Nephron (organoid): ENCODE measurements around the gene CREB3L2.
"Not testable (repeated sequence)": the region's sequence is repeated elsewhere in the genome, so short reads cannot be mapped to it uniquely, and the experiment has no call there.

Experiments
- H3K27ac Mint-ChIP-seq, 3 experiments: 2 replicates each; pipeline ENCODE4 v1.8.0; 2020; ENCODE audit warnings: mixed read lengths in 3 of 3, mild to moderate bottlenecking in 2 of 3, moderate library complexity in 1 of 3
- H3K27me3 Mint-ChIP-seq: 2 replicates; pipeline ENCODE4 v1.8.0; 2021; ENCODE audit warnings: low read depth, mild to moderate bottlenecking, moderate library complexity, mixed read lengths
- H3K36me3 Mint-ChIP-seq: 2 replicates; pipeline ENCODE4 v1.8.0; 2020; ENCODE audit warnings: low read depth, mixed read lengths
- H3K4me1 Mint-ChIP-seq: 2 replicates; pipeline ENCODE4 v1.8.0; 2020; ENCODE audit warnings: mixed read lengths
- H3K4me3 Mint-ChIP-seq, 3 experiments: 2 replicates each; pipeline ENCODE4 v1.8.0; 2020; ENCODE audit warnings: mild to moderate bottlenecking in 3 of 3, mixed read lengths in 3 of 3, moderate library complexity in 2 of 3
- H3K9me3 Mint-ChIP-seq: 2 replicates; pipeline ENCODE4 v1.8.0; 2020; ENCODE audit warnings: mixed read lengths
- TF ChIP-seq, protein P1 (sequence below), 3 experiments: fragments of 200-600 bp; sonication (generic); IDR thresholded peaks; one replicate each; pipeline ENCODE4 v1.5.0; 2021; ENCODE audit warnings: antibody characterized with exemption in 3 of 3; ENCODE audit not compliant: unreplicated experiment in 3 of 3

Gene CREB3L2

DNA sequence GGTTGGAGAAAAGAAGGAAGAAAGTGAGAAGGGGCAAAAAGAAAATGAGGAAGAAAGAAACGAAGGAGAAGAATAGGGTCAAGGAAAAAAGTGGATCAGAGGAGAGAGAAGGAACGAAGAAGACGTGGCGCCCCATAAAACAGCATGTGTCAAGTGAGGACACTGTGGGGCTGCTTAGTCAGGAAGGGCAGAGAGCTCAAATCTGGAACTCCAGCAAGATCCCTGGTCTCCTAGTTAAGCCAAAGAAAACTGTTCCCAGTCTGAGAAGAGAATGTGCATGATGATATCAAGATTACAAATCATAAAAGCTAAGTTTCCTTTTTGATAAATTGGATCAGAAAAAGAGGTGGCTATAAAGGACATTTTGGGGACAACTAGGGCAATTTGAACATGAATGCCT, 33.0 kb downstream of the CREB3L2 start:
- TF ChIP-seq, protein P1, sequence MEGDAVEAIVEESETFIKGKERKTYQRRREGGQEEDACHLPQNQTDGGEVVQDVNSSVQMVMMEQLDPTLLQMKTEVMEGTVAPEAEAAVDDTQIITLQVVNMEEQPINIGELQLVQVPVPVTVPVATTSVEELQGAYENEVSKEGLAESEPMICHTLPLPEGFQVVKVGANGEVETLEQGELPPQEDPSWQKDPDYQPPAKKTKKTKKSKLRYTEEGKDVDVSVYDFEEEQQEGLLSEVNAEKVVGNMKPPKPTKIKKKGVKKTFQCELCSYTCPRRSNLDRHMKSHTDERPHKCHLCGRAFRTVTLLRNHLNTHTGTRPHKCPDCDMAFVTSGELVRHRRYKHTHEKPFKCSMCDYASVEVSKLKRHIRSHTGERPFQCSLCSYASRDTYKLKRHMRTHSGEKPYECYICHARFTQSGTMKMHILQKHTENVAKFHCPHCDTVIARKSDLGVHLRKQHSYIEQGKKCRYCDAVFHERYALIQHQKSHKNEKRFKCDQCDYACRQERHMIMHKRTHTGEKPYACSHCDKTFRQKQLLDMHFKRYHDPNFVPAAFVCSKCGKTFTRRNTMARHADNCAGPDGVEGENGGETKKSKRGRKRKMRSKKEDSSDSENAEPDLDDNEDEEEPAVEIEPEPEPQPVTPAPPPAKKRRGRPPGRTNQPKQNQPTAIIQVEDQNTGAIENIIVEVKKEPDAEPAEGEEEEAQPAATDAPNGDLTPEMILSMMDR (IDR thresholded peaks at IDR 0.05; ENCODE audit: unreplicated experiment in 3 of 3): no peak
- H3K36me3 Mint-ChIP-seq: peaks cover 34% of the 10 kb centered on the region
- H3K4me3 Mint-ChIP-seq: no peak overlapping the region
- H3K4me1 Mint-ChIP-seq: peaks cover 42% of the 10 kb centered on the region
- H3K27ac Mint-ChIP-seq: peak overlapping the region in 2 of 3 experiments; percentile 43 to 86
- no peaks in the 10 kb centered on the region for H3K27me3 Mint-ChIP-seq
- peaks cover 2% of the 10 kb centered on the region for H3K9me3 Mint-ChIP-seq

DNA sequence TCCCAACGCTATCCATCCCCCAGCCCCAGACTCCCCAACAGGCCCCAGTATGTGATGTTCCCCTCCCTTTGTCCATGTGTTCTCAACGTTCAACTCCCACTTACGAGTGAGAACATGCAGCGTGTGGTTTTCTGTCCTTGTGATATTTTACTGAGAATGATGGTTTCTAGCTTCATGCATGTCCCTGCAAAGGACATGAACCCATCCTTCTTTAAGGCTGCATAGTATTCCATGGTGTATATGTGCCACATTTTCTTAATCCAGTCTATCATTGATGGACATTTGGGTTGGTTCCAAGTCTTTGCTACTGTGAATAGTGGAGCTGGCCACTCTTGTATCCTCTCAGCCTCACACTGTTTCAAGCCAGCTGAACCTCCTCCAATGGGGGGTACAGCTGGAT, 33.5 kb downstream of the CREB3L2 start:
- H3K9me3 Mint-ChIP-seq, H3K27me3 Mint-ChIP-seq, H3K4me3 Mint-ChIP-seq: not testable (repeated sequence)
- H3K27ac Mint-ChIP-seq: peak overlapping the region in 2 of 3 experiments; percentile 43 to 86
- H3K4me1 Mint-ChIP-seq: peaks cover 37% of the 10 kb centered on the region
- H3K36me3 Mint-ChIP-seq: peaks cover 35% of the 10 kb centered on the region

DNA sequence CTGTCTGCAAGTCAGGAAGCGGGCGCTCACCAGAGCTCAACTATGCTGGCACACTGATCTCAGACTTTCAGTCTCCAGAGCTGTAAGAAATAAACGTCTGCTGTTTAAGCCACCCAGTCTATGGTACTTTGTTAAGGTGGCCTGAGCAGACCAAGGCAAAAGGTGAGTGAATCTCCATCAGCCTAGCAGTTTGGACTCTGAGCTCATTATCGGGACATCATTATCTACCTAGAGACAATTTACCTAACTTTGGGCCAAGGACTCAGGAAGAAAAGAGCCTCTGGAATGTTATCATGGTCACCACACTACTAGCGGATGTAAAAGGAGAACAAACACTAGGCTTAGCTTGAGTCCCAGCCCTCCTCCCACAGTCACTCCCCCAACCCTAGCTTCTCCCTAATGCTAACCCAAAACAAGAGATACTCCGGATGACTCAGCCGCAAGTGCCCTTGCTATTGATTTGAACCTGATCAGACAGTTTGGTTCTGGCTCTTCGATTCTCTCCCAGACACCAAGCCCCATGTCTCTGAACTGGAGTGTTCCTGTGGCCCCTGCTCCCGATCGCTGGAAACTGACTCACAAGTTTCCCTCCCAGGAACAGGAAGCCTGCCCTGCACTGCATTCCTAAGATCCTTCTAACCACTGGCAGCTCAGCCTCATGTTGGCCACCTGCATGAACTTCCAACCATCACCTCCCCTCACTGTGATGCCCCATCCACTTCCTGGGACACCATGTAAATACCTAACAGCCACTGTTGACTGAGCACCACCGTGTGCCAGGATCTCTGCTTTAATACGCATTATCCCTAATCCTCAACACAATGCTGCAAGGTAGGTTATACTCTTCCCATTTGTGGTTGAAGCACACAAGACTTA, 34.5 kb downstream of the CREB3L2 start:
- Mint-ChIP-seq H3K27me3 (no peaks in the 10 kb centered on the region), H3K27ac (peak overlapping the region in 2 of 3 experiments; percentile 40 to 66), H3K36me3 (peaks cover 44% of the 10 kb centered on the region), H3K9me3 (peaks cover 2% of the 10 kb centered on the region), H3K4me1 (peaks cover 36% of the 10 kb centered on the region), H3K4me3 (no peak overlapping the region)
- TF ChIP-seq, protein P1 (IDR thresholded peaks at IDR 0.05; ENCODE audit: unreplicated experiment in 3 of 3): no peak

- peak overlapping the region in 1 of 3 experiments; percentile 40 for H3K27ac Mint-ChIP-seq
- TF ChIP-seq, protein P1 (IDR thresholded peaks at IDR 0.05; ENCODE audit: unreplicated experiment in 3 of 3): no peak
- H3K4me3 Mint-ChIP-seq: no peak overlapping the region
- H3K9me3 Mint-ChIP-seq: peaks cover 2% of the 10 kb centered on the region
- peaks cover 46% of the 10 kb centered on the region for H3K36me3 Mint-ChIP-seq
- no peaks in the 10 kb centered on the region for H3K27me3 Mint-ChIP-seq
- peaks cover 36% of the 10 kb centered on the region for H3K4me1 Mint-ChIP-seq
Observed at GRCh38 chr7:137966641-137967142, 35.2 kb downstream of the CREB3L2 start.

DNA sequence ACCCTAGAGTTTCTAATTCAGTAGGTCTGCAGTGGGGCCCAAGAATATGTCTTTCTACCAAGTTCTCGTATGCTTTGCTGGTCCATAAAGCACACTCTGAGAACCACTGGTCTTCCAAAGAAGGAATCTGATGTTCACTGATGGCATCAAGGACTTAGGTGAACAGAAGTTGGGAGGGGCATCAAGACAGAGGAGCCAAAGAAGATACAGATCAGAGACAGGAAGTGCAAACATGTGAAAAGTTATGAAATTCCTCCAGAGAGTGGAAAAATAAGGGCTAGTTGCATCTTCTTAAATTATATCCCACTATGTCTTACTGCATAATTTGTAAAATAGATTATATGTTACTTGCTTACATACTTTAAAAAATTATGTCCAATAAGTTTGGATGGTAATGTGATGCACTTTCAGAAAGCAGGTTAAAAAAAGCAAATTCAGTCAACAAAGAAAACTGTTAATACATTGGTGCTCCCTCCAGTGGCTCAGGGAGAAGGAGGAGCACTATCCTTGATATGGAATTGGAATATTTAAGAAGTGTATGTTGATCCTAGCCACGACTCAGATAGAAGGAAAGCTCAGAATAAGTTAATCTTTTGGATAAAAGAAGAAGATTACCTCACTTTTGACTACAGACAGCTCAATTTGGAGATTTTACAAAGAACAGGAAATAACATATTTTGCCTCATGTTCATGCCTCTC, 35.8 kb downstream of the CREB3L2 start:
- peak overlapping the region in 1 of 3 experiments; percentile 40 for H3K27ac Mint-ChIP-seq
- TF ChIP-seq, protein P1 (IDR thresholded peaks at IDR 0.05; ENCODE audit: unreplicated experiment in 3 of 3): no peak
- H3K4me1 Mint-ChIP-seq: peaks cover 36% of the 10 kb centered on the region
- H3K9me3 Mint-ChIP-seq: peaks cover 2% of the 10 kb centered on the region
- H3K36me3 Mint-ChIP-seq: peaks cover 46% of the 10 kb centered on the region
- H3K4me3 Mint-ChIP-seq: no peak overlapping the region
- H3K27me3 Mint-ChIP-seq: no peaks in the 10 kb centered on the region

DNA sequence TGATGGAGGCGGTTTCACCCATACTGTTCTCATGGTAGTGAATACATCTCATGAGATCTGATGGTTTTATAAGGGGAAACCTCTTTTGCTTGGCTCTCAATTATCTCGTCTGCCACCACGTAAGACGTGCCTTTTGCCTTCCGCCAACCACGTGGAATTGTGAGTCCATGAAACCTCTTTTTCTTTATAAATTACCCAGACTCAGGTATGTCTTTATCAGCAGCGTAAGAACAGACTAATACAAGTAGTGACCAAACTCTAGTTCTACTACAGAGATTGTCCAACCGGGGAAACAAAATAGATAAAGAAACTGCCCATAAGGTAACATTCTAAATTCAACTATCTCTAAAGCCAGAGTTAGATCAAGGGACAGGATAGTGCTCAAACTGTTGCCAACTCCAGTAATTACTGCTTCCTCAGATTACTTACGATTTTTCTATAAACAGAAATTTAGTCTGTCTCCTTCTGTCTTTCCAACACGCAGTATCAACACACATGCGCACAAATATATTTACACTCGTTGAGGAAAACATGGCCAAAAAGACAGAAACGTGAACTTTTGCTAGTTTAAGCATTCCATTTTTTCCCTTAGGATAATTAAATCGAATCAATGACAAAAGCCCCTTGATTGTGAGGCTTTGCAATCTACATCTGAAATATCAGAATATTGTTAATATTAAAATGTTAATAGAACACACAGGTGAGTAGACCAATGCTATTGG, 36.9 kb downstream of the CREB3L2 start:
- H3K36me3 Mint-ChIP-seq: peaks cover 37% of the 10 kb centered on the region
- no peak overlapping the region for H3K4me3 Mint-ChIP-seq
- TF ChIP-seq, protein P1 (IDR thresholded peaks at IDR 0.05; ENCODE audit: unreplicated experiment in 3 of 3): no peak
- peaks cover 2% of the 10 kb centered on the region for H3K9me3 Mint-ChIP-seq
- H3K27ac Mint-ChIP-seq: no peak overlapping the region
- no peaks in the 10 kb centered on the region for H3K27me3 Mint-ChIP-seq
- H3K4me1 Mint-ChIP-seq: peaks cover 25% of the 10 kb centered on the region
